ENCODE results near the gene LRTM2.

The LRTM2 gene

DNA sequence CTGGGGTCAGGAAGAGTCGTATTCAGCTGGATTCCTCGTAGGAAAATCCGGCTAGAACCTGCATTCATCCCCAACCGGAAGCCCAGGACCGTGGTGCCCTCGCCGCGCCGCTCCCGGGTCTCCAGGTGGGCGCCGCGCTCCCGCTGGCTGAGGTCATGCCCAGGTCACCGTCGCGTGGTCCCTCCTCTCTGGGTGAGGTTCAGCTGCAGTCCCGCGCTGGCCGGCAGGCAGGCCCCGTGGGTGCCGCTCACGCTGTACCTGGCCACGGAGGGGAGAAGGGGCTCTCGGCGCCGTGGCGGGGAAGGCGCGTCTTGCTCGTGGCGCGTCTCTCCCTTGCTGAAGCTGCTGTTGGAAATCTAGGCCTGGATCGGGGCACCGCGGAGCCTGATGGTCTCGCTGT, 44.5 kb downstream of the LRTM2 start:
- no peak for DNase-seq (ENCODE audit: low spot score)

DNA sequence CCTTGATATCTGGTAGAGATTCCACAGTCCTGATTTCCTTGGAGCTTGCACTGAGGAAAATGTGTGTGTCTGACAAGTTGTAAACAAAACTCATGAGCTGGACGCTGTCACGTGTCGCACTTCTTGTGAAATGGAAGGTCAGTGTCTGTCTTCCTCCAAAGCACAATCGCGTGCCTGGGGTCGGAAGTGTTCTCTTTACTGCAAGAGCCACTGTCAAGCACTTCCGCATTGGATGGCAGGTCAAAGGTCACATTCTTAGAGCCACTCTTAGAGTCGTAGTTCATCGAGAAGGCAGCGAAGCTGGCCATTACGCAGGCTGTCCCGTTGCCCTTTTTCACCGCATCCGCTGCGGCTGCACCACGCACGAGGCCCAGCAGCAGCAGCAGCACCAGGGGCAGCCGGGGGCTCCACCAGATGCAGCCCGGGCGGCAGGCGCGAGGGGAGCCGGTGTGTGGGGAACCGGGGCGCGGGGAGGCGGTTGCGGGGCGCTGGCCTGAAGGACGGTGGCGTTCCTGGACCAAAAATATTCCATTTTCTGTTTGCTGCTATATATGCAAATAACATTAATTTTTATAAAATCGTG, 45.0 kb downstream of the LRTM2 start:
- no peak for DNase-seq (ENCODE audit: low spot score)

DNA sequence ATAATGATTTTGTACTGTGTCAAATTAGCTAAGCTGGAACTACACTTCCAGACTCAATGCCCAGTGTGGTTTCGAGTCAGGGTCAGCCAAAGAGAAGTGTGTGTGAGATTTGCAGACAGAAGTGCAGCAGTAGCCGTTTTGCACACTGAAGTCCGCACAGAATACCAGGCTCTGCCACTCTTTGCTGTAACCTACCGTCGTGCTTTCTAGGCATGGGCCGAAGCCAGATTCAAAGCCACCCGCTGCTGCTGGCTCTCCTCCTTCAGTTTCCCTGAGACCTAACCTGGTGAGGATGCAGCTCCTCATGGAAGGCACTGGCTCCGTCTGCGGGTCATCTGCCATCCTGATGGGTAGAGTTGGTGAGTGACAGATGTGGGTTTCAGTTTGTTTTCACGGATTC, 48.8 kb downstream of the LRTM2 start:
- no peak for DNase-seq (ENCODE audit: low spot score)

- DNase-seq (ENCODE audit: low spot score) = no peak
Measured at GRCh38 chr12:1870086-1870485, 49.7 kb downstream of the LRTM2 start.

DNA sequence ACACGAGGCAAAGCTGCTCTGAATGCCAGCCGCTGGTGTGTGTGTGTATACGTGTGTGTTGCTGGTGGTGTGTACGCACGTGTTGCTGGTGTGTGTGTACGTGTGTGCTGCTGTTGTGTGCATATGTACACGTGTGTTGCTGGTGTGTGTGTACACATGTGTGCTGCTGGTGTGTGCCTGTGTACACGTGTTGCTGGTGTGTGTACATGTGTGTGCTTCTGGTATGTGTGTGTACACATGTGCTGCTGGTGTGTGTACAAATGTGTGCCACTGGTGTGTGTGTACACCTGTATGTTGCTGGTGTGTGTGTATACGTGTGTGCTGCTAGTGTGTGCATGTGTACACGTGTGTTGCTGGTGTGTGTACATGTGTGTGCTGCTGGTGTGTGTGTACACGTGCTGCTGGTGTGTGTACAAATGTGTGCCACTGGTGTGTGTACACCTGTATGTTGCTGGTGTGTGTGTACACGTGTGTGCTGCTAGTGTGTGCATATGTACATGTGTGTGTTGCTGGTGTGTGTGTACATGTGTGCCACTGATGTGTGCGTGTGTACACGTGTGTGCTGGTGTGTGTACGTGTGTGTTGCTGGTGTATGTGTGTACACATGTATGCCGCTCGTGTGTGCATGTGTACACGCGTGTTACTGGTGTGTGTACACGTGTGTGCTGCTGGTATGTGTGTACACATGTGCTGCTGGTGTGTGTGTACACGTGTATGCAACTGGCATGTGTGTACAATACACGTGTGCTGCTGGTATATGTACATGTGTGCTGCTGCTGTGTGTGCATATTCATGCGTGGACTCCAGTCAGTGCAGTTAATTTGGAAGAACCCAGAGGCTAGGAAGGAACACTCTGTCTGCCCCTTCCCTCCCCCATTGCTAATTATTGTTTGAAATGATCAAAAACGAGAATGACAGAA, 50.9 kb downstream of the LRTM2 start:
- no peak for DNase-seq (ENCODE audit: low spot score)

DNA sequence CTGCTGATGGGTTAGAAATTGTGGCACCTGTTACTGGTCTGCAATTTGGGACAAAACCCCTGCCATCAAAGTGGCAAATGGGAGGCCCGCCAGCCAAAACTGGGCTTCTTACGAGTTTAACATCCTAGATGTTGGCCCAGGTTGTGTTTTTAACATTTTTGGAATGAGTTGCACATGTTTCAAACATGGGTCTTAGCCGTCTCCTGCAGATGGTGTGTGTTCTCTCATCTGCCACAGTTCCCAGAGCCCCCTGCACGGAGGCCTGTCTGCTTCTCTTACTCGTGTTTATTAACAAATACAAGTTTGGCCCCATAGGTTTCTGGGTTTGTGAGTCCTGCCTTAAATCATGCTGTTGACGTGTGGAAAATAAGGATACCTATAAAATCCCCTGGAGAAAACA, 51.6 kb downstream of the LRTM2 start:
- no peak for DNase-seq (ENCODE audit: low spot score)

GRCh38 chr12:1872448-1872847, 52.1 kb downstream of the LRTM2 start:
- DNase-seq (ENCODE audit: low spot score) = no peak

DNA sequence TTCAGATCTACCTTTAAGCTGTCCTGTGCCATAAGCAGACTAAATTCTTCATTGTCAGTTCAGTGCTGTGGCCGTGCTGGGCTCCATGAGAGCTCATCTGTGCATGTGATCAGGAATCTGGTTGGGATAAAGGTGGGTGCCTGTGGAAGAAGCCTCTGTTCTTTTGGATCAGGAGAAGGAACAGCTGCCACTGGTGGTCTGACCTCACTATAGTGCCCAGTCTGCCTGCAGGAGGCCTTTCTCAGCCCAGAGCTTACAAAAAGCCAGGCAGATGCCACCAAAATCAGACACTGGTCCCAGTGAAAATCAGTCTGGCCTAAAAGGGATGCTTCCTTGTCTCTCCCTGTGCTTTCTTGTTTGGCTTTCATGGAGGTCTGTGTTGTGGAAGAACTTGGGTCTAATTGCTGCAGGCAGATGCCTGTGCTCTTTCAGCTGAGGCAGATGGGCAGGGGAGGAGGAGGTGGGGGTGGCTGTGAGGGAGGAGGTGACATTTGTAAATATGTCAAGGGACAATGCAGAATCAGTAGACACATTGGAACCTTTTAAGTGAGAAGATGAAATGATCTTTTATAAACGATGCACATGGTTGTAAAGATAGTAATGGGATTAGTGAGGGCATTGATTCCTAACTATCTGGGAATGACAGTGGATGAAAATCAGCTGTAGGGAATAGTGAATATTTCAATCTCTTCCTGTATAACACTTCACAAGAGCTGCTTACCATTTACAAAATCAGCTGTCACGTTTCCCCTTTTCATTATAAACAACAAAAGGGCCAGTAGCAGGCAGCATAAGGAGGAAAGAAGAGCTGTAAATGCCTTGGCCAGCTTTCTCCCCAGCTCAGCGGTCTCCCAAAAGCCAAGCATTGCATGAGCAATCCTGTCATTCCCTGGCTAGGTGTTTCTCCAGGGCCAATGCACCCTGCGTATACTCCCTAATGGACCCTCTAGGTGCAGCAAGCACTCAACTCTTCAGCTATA, 53.5 kb downstream of the LRTM2 start:
- no peak for DNase-seq (ENCODE audit: low spot score)

GRCh38 chr12:1875608-1876007, 55.2 kb downstream of the LRTM2 start:
- no peak for DNase-seq (ENCODE audit: low spot score)

DNA sequence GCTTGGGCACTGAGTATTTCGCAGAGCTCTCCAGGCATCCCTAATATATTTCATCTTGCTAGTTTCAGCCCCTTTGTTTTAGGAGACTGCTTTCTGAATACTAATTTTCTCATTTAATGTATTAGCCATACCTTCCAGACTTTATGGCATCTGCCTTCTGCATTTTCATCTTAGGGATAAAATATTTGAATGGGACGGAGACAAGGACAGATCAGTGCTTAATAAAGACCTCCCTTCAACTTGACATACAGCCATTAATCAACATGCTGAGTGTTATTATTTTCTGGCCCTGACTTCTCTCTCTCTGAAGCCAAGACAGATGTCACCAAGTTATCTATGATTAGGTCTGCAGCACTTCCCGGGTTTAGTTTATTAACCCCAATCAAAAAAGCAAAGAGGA, 55.7 kb downstream of the LRTM2 start:
- no peak for DNase-seq (ENCODE audit: low spot score)

GRCh38 chr12:1877169-1877878, 57.0 kb downstream of the LRTM2 start:
- no peak for DNase-seq (ENCODE audit: low spot score)

GRCh38 chr12:1878214-1878613, 57.8 kb downstream of the LRTM2 start:
- no peak for DNase-seq (ENCODE audit: low spot score)

- DNase-seq (ENCODE audit: low spot score) = no peak
Measured at GRCh38 chr12:1878695-1879094, 58.3 kb downstream of the LRTM2 start.

GRCh38 chr12:1879633-1880032, 59.3 kb downstream of the LRTM2 start:
- no peak for DNase-seq (ENCODE audit: low spot score)

DNA sequence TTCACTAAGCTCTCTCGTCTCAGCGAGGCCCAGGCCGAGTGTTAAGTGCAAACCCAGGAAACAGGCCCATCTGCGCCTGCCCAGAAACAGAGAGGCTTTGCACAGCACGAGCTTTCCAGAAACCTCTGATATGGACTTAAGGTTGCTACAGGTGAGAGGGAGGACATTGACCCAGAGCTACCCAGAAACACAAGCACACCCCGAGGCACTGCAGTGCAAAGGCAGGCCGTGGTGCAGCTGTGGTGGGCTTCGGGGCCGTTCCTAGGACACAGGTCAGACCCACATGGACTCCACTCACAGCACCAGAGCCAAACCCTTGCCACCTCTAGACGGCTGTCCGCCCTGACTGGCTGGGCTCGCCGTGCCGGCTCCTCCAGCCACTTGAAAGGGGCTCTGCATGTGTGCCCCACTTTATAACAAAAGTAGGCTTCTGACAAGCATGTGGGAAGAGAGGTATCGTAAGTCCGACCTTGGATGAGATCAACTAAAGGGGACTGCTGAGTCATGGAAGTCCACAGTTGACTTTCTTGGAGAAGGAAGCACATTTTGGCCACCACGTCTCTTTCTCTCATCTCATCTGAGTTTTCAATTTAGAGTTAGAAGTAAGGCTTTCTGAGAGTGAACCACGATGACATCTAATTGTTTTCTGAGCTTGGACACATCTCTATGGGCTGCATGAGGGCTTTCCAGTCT, 59.9 kb downstream of the LRTM2 start:
- no peak for DNase-seq (ENCODE audit: low spot score)

DNA sequence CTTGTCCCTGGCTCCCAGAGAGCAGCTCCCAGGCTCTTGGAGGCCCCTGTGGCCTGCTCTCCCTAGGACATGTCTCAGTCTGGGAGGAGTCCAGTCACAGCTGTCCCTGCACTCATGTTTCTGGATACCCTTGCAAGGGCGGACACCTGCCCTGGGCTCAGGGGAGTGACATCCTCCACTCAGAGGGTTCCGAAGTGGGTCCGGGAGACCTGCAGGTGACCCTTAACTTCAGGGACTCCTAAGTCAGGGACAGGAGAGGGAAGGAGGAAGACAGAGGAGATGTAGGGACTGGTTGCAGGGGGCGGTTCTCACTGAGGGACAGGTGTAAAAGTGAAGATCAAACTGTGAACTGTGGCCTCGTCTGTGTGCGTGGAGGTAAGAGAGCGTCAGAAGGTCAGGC, 60.5 kb downstream of the LRTM2 start:
- no peak for DNase-seq (ENCODE audit: low spot score)

DNA sequence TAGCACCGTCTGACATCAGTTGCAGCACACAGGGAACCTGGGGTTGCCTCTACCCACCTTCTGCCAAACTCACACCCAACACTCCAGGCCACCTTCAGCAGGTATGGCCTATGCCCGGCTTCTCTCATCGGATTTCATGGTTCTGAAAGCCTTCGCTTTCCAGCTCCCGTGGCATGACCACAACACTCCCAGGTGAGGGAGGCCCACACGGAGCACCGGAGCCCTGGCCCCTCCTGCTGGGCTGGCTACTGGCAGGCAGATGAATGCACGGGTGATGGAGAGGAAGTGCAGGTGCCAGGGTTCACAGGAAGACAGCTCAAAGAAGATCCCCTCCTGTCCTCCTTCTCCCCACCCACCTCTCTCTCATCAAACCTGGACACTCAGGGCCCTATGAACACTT, 60.9 kb downstream of the LRTM2 start:
- DNase-seq (ENCODE audit: low spot score) = no peak

DNA sequence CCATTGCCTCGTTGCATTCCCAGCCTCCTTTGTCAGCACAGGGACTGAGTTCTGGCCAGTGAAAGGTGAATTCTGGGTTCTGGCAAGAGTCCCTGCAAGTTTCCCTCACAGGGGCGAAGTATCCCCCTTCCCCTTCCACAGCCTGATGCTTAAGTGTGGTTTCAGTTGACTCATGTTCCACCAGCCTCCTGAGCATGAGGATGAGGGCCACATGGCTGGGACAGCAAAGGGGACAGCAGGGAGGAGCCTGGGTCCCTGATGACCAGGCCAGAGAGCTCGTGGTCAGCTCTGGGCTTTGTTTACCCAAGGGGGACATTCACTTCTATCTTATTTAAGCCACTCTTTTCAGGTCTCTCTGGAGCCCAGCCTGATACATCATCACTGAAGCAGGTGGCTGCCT, 61.6 kb downstream of the LRTM2 start:
- no peak for DNase-seq (ENCODE audit: low spot score)

- no peak for DNase-seq (ENCODE audit: low spot score)
Measured at GRCh38 chr12:1882405-1882804, 62.0 kb downstream of the LRTM2 start.

DNA sequence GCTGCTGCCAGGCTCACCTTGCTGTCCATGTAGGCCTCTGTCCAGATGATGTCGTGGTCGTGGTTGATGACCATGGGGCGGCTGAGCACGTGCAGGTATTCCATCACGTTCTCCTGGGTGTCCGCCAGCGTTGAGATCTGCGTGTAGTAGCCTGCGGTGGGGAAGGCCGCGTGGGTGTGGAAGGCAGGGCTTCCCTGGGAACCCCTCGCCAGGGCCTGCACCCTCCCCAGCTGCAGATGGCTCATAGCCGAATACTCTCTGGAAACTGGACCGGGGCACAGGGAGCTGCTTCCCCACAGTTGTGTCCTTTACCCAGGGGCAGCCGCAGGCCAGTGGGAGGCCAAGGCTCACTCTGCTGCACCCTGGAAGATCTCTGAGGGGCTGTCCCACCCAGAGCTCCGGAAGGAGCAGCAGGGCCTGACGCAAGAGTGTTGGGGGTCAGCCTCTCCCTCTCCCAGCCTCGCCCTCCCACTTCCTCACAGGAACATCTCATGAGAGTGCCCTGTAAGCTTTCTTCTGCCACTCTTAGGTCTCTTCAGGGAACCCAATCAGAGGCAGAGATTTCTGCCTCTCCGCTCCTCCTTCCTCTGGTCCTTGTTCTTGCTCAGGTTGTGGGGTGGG, 62.6 kb downstream of the LRTM2 start:
- no peak for DNase-seq (ENCODE audit: low spot score)

DNA sequence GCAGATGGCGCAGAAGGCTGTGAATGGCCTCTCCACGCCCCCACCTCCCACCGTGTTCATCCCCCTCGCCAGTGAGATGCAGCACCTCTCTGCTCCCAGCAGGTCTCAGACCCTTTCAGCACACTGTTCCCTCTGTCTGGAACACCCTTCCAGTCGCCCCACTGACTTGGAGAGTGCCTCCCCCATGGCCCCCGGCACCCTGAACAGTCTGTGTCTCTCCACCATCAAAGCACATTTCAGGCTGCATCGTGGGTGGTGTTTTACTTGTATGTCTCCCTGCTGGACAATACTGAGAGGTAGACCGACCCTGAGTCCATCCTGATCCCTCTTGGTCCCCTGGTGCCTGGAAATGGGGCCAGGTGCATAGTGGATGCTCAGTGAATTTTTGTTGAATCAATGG, 63.1 kb downstream of the LRTM2 start:
- no peak for DNase-seq (ENCODE audit: low spot score)
